ENCODE data around the gene TYMS.

TYMS gene

DNA sequence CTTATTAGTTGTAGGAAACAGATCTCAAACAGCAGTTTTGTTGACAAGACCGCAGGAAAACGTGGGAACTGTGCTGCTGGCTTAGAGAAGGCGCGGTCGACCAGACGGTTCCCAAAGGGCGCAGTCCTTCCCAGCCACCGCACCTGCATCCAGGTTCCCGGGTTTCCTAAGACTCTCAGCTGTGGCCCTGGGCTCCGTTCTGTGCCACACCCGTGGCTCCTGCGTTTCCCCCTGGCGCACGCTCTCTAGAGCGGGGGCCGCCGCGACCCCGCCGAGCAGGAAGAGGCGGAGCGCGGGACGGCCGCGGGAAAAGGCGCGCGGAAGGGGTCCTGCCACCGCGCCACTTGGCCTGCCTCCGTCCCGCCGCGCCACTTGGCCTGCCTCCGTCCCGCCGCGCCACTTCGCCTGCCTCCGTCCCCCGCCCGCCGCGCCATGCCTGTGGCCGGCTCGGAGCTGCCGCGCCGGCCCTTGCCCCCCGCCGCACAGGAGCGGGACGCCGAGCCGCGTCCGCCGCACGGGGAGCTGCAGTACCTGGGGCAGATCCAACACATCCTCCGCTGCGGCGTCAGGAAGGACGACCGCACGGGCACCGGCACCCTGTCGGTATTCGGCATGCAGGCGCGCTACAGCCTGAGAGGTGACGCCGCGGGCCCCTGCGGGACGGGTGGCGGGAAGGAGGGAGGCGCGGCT, at the start of gene TYMS:
Gene TYMS, plus strand, starts transcription at position 343 of the 690 bp plus-strand sequence. Its CDS starts 90 bp downstream, at position 433.
- DNase-seq (ENCODE audit: low read depth in 4 of 4, low spot score in 1 of 4) = peak in 2 of 4 experiments; percentile 19 to 58

DNA sequence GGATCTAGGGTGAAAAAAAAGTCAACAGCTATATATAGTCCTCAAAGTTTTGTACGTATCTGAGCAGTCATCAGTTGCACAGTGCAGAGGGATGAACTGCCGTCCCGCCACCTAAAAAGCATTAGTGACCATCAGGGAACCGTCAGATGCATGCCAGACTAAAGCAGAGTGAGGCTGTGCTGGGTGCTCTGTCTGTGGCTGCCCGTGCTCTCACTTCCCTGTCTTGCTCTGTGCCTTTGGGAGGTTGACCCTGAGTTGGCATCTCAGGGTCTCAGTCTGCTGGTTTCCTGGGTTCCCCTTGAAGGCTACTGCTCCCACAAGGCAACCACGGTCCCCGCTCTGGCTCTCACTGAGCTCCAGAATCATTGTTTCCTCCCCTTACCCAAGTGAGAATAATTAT, 49.5 kb upstream of the TYMS start:
- no peak for DNase-seq (ENCODE audit: low read depth in 4 of 4, low spot score in 1 of 4)

- DNase-seq (ENCODE audit: low read depth in 4 of 4, low spot score in 1 of 4) = no peak
Observed at GRCh38 chr18:610214-610928, 47.1 kb upstream of the TYMS start.

GRCh38 chr18:612156-612555, 45.3 kb upstream of the TYMS start:
- no peak for DNase-seq (ENCODE audit: low read depth in 4 of 4, low spot score in 1 of 4)

GRCh38 chr18:614193-614592, 43.3 kb upstream of the TYMS start:
- DNase-seq (ENCODE audit: low read depth in 4 of 4, low spot score in 1 of 4) = no peak

DNA sequence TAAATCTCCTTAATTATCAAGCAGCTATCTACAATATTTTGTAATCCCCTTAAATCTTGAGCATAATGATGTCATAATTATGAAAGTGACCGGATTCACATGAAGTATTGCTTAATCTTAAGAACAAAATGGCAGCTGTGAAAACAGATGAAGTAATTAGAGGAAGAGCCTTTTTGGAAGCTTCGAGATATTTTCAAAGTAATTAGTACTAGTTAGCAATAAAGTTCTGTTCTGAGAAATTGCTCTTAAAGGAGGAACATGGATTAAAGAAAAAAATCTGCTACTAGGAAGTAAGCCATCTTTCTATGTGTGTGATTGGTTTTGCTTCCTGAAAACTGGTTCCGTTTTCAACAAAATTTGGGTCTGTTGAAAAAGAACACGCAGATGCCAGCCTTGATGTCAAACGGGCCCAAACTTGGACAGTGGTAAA, 42.3 kb upstream of the TYMS start:
- no peak for DNase-seq (ENCODE audit: low read depth in 4 of 4, low spot score in 1 of 4)

DNA sequence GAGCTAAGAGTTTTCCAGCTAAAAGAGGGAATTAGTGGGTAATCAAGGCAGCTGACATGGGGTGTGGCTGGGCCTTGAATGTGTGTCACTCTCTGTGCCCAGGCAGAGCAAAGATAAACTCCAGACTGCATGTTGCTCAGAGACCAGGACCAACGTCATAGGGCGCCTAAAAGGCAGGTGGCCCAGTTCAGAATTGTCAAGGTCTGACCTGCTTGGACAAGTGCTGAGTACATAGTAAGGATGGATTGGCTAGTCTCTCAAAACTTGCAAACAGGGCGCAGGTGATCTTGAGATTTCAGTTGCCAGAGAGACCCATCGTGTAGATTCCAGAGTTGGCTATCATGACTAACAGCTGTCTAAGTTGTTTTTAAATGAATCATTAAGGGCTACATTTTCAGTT, 41.7 kb upstream of the TYMS start:
- no peak for DNase-seq (ENCODE audit: low read depth in 4 of 4, low spot score in 1 of 4)

DNA sequence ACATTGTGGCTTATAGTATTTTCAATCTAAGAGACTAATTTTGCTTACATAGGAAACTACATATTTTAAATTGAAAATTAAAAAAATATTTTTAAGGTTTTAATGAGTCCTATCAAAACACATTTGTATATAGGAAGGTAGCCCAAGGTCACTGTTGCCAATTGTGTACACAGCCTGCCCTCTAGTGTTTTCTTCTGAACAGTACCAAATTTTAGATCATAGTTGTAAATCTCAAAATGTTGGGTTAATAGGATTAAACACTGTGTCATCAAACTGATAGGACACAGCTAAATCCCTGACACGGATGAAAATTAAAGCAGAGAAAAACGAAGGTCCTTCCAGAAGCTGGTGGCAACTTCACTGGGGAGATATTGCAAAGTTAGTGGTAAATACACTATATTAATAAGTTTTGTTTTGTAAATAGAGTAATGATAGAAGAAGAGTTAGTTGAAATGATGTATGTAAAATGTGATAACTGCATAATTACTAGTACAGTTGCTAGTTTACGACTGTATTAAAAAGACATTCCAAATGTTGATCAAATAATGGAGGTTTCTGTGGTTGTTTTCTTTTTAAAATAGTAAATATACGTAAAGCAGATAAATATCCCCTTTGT, 41.0 kb upstream of the TYMS start:
- DNase-seq (ENCODE audit: low read depth in 4 of 4, low spot score in 1 of 4) = no peak

DNA sequence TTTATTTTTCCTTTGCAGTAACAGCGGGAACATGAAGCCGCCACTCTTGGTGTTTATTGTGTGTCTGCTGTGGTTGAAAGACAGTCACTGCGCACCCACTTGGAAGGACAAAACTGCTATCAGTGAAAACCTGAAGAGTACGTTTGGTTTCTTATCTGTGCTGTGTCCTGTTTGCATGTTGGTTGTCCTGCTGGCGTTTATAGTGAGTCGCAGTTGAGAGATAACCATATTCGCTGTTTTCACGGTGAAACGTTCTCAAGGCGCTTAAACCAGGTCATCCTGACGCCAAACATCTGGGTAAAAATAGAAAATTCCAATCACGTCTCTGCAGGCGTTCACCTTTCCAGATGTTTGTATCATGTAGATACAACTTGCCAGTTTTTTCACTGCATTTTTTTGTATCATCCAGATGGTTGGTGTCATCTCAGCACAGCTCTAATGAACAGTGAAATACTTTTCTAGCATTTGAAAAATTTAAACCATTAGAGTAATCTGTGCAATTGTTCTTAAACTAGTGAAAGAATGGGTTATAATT, 39.4 kb upstream of the TYMS start:
- DNase-seq (ENCODE audit: low read depth in 4 of 4, low spot score in 1 of 4) = no peak

DNA sequence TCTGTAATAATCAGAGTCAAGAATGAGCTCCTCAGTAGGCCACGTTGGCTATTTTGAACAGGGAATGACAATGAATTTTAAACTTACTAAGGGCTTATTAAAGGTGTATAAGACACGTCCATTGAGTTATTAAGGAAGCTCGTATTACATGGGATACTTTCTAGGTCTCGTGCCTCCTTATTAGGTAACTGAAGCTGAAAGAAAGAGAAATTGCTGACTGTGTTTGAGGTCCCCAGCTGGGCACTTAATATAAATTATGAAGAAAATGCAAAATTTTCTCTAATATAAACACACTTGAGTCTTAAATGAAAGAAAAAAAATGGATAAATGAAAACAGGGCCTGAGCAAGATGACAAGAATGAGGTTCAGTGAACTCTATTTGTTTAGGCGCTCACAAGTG, 38.8 kb upstream of the TYMS start:
- no peak for DNase-seq (ENCODE audit: low read depth in 4 of 4, low spot score in 1 of 4)

- no peak for DNase-seq (ENCODE audit: low read depth in 4 of 4, low spot score in 1 of 4)
Observed at GRCh38 chr18:621291-622043, 36.0 kb upstream of the TYMS start.

- DNase-seq (ENCODE audit: low read depth in 4 of 4, low spot score in 1 of 4) = no peak
Observed at GRCh38 chr18:622289-622688, 35.2 kb upstream of the TYMS start.

GRCh38 chr18:623761-624620, 33.5 kb upstream of the TYMS start:
- peak; percentile 26 to 51 (median 38) for DNase-seq (ENCODE audit: low read depth in 4 of 4, low spot score in 1 of 4)

DNA sequence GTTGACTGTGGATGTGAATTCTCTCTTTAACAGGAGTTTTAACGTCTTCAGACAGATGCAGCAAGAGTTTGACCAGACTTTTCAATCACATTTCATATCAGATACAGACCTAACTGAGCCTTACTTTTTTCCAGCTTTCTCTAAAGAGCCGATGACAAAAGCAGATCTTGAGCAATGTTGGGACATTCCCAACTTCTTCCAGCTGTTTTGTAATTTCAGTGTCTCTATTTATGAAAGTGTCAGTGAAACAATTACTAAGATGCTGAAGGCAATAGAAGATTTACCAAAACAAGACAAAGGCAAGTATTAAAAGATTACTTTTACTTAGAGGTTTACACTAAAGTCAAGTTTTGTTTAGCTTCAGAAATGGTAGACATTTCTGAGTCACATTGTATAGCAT, 30.2 kb upstream of the TYMS start:
- DNase-seq (ENCODE audit: low read depth in 4 of 4, low spot score in 1 of 4) = no peak

DNA sequence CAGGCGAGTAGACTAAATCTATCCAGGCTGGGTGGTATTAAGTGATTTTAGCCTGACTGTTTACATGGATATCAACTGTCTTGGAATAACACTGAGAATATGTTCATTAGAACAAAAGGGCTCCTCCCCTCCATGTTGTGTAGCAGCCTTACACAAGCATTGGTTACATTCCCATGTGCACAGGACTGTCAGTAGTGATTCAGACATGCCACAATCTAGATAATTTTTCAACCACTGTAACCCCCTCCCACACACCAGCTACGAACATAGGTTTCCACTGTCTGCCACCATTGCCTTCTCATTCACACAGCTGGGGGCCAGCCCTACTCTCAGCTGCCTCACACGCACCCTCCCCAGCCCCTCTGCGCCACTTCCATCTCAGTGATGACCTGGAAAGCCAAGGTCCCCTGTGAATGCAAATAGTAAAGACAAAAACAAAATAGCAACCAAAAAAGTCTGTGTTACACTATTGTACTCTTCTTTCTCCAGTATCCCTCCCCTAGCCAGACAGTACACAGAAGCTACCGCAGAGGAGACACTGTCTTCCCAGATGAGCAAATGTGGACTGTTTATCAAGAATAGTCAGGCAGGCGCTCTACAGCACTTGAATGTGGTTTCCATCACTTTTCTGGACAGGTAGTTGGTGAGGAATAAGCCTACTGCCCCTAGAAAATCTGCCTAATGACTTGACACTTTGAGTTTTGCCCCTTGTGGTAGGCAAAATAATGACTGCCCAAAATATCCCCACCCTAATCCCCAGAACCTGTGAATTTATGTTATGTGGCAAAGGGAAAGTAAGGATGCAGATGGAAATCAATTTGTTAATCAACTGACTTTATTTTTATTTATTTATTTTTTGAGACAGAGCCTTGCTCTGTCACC, 27.9 kb upstream of the TYMS start:
- no peak for DNase-seq (ENCODE audit: low read depth in 4 of 4, low spot score in 1 of 4)

GRCh38 chr18:631560-631959, 25.9 kb upstream of the TYMS start:
- no peak for DNase-seq (ENCODE audit: low read depth in 4 of 4, low spot score in 1 of 4)

- DNase-seq (ENCODE audit: low read depth in 4 of 4, low spot score in 1 of 4) = no peak
Observed at GRCh38 chr18:634551-635045, 22.9 kb upstream of the TYMS start.

- no peak for DNase-seq (ENCODE audit: low read depth in 4 of 4, low spot score in 1 of 4)
Observed at GRCh38 chr18:635171-635570, 22.3 kb upstream of the TYMS start.

- DNase-seq (ENCODE audit: low read depth in 4 of 4, low spot score in 1 of 4) = no peak
Observed at GRCh38 chr18:641224-641623, 16.2 kb upstream of the TYMS start.

Measured in stimulated activated CD4-positive, alpha-beta T cell treated with anti-CD3 and anti-CD28 coated beads, Interleukin-1b, Interleukin-23, amount 100 ng/mL, for 24 hours (primary cell).